IMR-90 (cell line): ENCODE results near the gene ARL10.

Source experiments
- CEBPB ChIP-seq: IDR thresholded peaks from 2 replicates; pipeline ENCODE4 v1.6.1; 2012; ENCODE audit warnings: low read depth, low read length, improper control_type of control experiment
- POLR2A ChIP-seq: IDR thresholded peaks from 2 replicates; pipeline ENCODE4 v1.6.1; 2012; ENCODE audit warnings: mild to moderate bottlenecking, low read depth, low read length
- RFX5 ChIP-seq: IDR thresholded peaks from 2 replicates; pipeline ENCODE4 v1.8.0; 2012; ENCODE audit warnings: low read depth, mild to moderate bottlenecking, low read length, moderate library complexity
- TF ChIP-seq, protein P1 (sequence below): conservative IDR thresholded peaks from 2 replicates; pipeline ENCODE4 v1.5.1; 2012; ENCODE audit warnings: mild to moderate bottlenecking, low read depth, low read length, improper control_type of control experiment
- TF ChIP-seq, protein P2 (sequence below): fragments of 150-350 bp; IDR thresholded peaks from 2 replicates; pipeline ENCODE4 v1.6.1; 2017; ENCODE audit warnings: mild to moderate bottlenecking, antibody characterized with exemption, low read length, low read depth

DNA sequence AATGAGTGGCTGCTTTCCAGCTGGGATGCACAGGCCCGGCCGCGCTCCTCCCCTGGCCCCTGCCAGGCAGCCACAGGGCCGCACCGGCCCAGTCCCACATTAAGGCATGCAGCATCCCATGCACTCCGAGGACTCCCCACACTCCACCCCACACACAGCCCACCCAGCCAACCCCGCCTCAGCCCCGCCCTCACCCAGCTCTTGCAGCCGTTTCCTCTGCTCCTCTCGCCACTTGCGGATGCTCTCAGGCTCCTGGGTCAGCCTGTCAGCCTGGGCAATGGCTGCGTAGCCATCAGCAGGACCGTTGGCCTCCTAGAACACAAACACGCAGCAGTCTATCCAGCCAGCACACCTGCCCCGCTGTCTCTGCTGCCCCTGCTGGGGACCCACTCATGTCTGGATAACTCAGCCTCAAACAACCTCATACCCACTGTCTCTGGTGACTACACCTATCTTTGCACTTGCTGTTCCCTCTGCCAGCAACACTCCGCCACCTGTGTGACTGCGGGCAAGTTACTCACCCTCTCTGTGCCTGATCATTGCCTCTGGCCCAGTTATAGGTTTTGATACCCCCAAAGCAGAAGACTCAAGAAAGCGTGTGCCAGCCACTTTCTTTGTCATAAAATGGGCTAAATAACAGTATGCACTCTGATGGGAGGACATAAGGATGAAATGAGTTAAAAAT is 32.6 kb downstream of the ARL10 start:
- TF ChIP-seq, protein P1, sequence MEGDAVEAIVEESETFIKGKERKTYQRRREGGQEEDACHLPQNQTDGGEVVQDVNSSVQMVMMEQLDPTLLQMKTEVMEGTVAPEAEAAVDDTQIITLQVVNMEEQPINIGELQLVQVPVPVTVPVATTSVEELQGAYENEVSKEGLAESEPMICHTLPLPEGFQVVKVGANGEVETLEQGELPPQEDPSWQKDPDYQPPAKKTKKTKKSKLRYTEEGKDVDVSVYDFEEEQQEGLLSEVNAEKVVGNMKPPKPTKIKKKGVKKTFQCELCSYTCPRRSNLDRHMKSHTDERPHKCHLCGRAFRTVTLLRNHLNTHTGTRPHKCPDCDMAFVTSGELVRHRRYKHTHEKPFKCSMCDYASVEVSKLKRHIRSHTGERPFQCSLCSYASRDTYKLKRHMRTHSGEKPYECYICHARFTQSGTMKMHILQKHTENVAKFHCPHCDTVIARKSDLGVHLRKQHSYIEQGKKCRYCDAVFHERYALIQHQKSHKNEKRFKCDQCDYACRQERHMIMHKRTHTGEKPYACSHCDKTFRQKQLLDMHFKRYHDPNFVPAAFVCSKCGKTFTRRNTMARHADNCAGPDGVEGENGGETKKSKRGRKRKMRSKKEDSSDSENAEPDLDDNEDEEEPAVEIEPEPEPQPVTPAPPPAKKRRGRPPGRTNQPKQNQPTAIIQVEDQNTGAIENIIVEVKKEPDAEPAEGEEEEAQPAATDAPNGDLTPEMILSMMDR: no peak
- TF ChIP-seq POLR2A (no peak), RFX5 (no peak), CEBPB (no peak)
- TF ChIP-seq, protein P2, sequence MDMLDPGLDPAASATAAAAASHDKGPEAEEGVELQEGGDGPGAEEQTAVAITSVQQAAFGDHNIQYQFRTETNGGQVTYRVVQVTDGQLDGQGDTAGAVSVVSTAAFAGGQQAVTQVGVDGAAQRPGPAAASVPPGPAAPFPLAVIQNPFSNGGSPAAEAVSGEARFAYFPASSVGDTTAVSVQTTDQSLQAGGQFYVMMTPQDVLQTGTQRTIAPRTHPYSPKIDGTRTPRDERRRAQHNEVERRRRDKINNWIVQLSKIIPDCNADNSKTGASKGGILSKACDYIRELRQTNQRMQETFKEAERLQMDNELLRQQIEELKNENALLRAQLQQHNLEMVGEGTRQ: no peak
